GM23338 (cell line): ENCODE results near the gene RFXANK. TPM values are rescaled to one million over a fixed set of nuclear protein-coding genes. Genes with fewer than 3 reads are reported as not detected.

Experiments used
- ATAC-seq: fragments of 200-7000 bp; cut with Tn5 transposase; 3 replicates; pipeline ENCODE4 v1.9.1; 2020
- DNase-seq: peaks from one replicate; pipeline ENCODE4 v3.0.0-alpha.2; 2015; ENCODE audit warnings: low spot score
- H2AFZ ChIP-seq: fragments of 200-600 bp; sonication (generic); 2 replicates; pipeline ENCODE4 v1.8.0; 2016; ENCODE audit warnings: antibody characterized with exemption, mild to moderate bottlenecking, moderate library complexity
- H3F3A ChIP-seq: fragments of 200-600 bp; sonication (generic); replicated peaks from 2 replicates; pipeline ENCODE4 v1.8.0; 2017; ENCODE audit warnings: antibody characterized with exemption, mixed run types, low read depth
- H3K27ac ChIP-seq: fragments of 200-600 bp; sonication (generic); 2 replicates; pipeline ENCODE4 v1.6.1; 2016; ENCODE audit warnings: low read depth
- H3K27me3 ChIP-seq: fragments of 200-600 bp; sonication (generic); 2 replicates; pipeline ENCODE4 v1.8.0; 2016; ENCODE audit warnings: mild to moderate bottlenecking, mixed run types, moderate library complexity; ENCODE audit not compliant: insufficient read depth
- H3K36me3 ChIP-seq: fragments of 200-600 bp; sonication (generic); 2 replicates; pipeline ENCODE4 v1.8.0; 2016; ENCODE audit warnings: mild to moderate bottlenecking; ENCODE audit not compliant: insufficient read depth
- H3K4me1 ChIP-seq: fragments of 200-600 bp; sonication (generic); 2 replicates; pipeline ENCODE4 v1.8.0; 2016; ENCODE audit warnings: mild to moderate bottlenecking, moderate library complexity; ENCODE audit not compliant: insufficient read depth
- H3K4me2 ChIP-seq: fragments of 200-600 bp; sonication (generic); 2 replicates; pipeline ENCODE4 v1.7.1; 2017; ENCODE audit warnings: mixed run types
- H3K4me3 ChIP-seq: fragments of 200-600 bp; sonication (generic); 2 replicates; pipeline ENCODE4 v1.6.1; 2016; ENCODE audit warnings: mixed run types
- H3K79me2 ChIP-seq: fragments of 200-600 bp; sonication (generic); replicated peaks from 2 replicates; pipeline ENCODE4 v1.8.0; 2017; ENCODE audit warnings: mild to moderate bottlenecking; ENCODE audit not compliant: insufficient read depth
- H3K9me2 ChIP-seq: fragments of 200-600 bp; sonication (generic); 2 replicates; pipeline ENCODE4 v1.8.0; 2017; ENCODE audit not compliant: insufficient read depth
- H4K20me1 ChIP-seq: fragments of 200-600 bp; sonication (generic); replicated peaks from 2 replicates; pipeline ENCODE4 v1.8.0; 2017; ENCODE audit warnings: mild to moderate bottlenecking; ENCODE audit not compliant: insufficient read depth
- H3K27ac Mint-ChIP-seq: 2 replicates; pipeline ENCODE4 v1.8.0; 2020; ENCODE audit warnings: inconsistent platforms, mild to moderate bottlenecking, moderate library complexity, mixed read lengths
- H3K27me3 Mint-ChIP-seq: 3 replicates; pipeline ENCODE4 v1.8.0; 2022; ENCODE audit warnings: low read depth, mild to moderate bottlenecking, moderate library complexity, mixed read lengths, inconsistent platforms; ENCODE audit not compliant: insufficient read depth, poor library complexity
- H3K36me3 Mint-ChIP-seq: 3 replicates; pipeline ENCODE4 v1.8.0; 2021; ENCODE audit warnings: low read depth, mild to moderate bottlenecking, inconsistent platforms, moderate library complexity, mixed read lengths
- H3K4me1 Mint-ChIP-seq: 3 replicates; pipeline ENCODE4 v1.8.0; 2020; ENCODE audit warnings: mild to moderate bottlenecking, inconsistent platforms, mixed read lengths
- H3K4me3 Mint-ChIP-seq: 3 replicates; pipeline ENCODE4 v1.8.0; 2021; ENCODE audit warnings: moderate library complexity, mild to moderate bottlenecking, inconsistent platforms, mixed read lengths
- H3K9me3 Mint-ChIP-seq: 3 replicates; pipeline ENCODE4 v1.8.0; 2020; ENCODE audit warnings: moderate library complexity, mild to moderate bottlenecking, inconsistent platforms, mixed read lengths
- CREB1 ChIP-seq: fragments of 250-450 bp; sonication (Bioruptor Pico); IDR thresholded peaks from 2 replicates; pipeline ENCODE4 v1.5.0; 2020; ENCODE audit warnings: low read depth, mild to moderate bottlenecking, moderate library complexity
- CTCF ChIP-seq, 2 experiments: fragments of 200-600 bp in 1 of 2; sonication (generic) in 1 of 2; conservative IDR thresholded peaks; 2 replicates each; pipeline versions ENCODE4 v1.5.1 to v1.6.1; 2016 to 2017; ENCODE audit warnings: antibody characterized with exemption in 2 of 2, low read depth in 2 of 2, mild to moderate bottlenecking in 2 of 2, moderate library complexity in 1 of 2
- EZH2 ChIP-seq: fragments of 200-600 bp; sonication (generic); IDR thresholded peaks from one replicate; pipeline ENCODE4 v1.8.0; 2017; ENCODE audit warnings: antibody characterized with exemption, mild to moderate bottlenecking, low read depth; ENCODE audit not compliant: unreplicated experiment
- EZH2phosphoT487 ChIP-seq: fragments of 200-600 bp; sonication (generic); IDR thresholded peaks from one replicate; pipeline ENCODE4 v1.8.1; 2018; ENCODE audit warnings: antibody characterized with exemption; ENCODE audit not compliant: unreplicated experiment
- JUNB ChIP-seq: IDR thresholded peaks from one replicate; pipeline ENCODE4 v1.6.1; 2016; ENCODE audit warnings: antibody characterized with exemption; ENCODE audit not compliant: unreplicated experiment
- NANOG ChIP-seq: IDR thresholded peaks from 2 replicates; pipeline ENCODE4 v1.6.1; 2016; ENCODE audit warnings: antibody characterized with exemption, borderline replicate concordance
- POLR2AphosphoS5 ChIP-seq: IDR thresholded peaks from 2 replicates; pipeline ENCODE4 v1.6.1; 2016; ENCODE audit warnings: antibody characterized with exemption, low read depth
- REST ChIP-seq: IDR thresholded peaks from one replicate; pipeline ENCODE4 v1.6.1; 2018; ENCODE audit warnings: antibody characterized with exemption; ENCODE audit not compliant: unreplicated experiment
- STAT1 ChIP-seq: IDR thresholded peaks from one replicate; pipeline ENCODE4 v1.6.1; 2016; ENCODE audit warnings: antibody characterized with exemption; ENCODE audit not compliant: unreplicated experiment
- ZNF114 ChIP-seq: fragments of 250-450 bp; sonication (Bioruptor Pico); IDR thresholded peaks from 2 replicates; pipeline ENCODE4 v1.5.0; 2020; ENCODE audit warnings: mild to moderate bottlenecking, moderate library complexity
- polyA plus RNA-seq: library from polyadenylated mRNA; unstranded; fragments of >200 nt; fragmentation: Nextera tagmentation; extraction: Ambion mirVana; gene quantifications from 2 replicates; pipeline ENCODE4 v1.2.1, GENCODE V29; 2016
- total RNA-seq: library from RNA; depleted of rRNA; stranded (reverse); fragments of >200 nt; shearing (Covaris generic); gene quantifications from 2 replicates; pipeline ENCODE4 v1.2.3, GENCODE V29; 2014
- TF ChIP-seq, protein P1 (sequence below): IDR thresholded peaks from 2 replicates; pipeline ENCODE4 v1.6.1; 2016; ENCODE audit warnings: antibody characterized with exemption
- TF ChIP-seq, protein P2 (sequence below): fragments of 250-450 bp; sonication (Bioruptor Pico); IDR thresholded peaks from 2 replicates; pipeline ENCODE4 v1.5.0; 2020; ENCODE audit warnings: mild to moderate bottlenecking, moderate library complexity

RFXANK gene
- total and polyA plus RNA-seq, 2 experiments from 2014 or later, result 54.3 to 124 TPM

- DNase-seq (no peak), ATAC-seq (no peak)
- no peak overlapping the region for H3K4me3 Mint-ChIP-seq
- no peaks in the 10 kb centered on the region for H3K79me2 ChIP-seq
- TF ChIP-seq POLR2AphosphoS5 (no peak), JUNB (no peak), CTCF (conservative IDR thresholded peaks at IDR 0.05; ENCODE audit: low read depth in 2 of 2) (no peak), EZH2 (no peak), NANOG (no peak), EZH2phosphoT487 (no peak), REST (no peak), STAT1 (no peak), CREB1 (no peak), ZNF114 (CRISPR knock-in tag) (no peak)
- TF ChIP-seq, protein P1, sequence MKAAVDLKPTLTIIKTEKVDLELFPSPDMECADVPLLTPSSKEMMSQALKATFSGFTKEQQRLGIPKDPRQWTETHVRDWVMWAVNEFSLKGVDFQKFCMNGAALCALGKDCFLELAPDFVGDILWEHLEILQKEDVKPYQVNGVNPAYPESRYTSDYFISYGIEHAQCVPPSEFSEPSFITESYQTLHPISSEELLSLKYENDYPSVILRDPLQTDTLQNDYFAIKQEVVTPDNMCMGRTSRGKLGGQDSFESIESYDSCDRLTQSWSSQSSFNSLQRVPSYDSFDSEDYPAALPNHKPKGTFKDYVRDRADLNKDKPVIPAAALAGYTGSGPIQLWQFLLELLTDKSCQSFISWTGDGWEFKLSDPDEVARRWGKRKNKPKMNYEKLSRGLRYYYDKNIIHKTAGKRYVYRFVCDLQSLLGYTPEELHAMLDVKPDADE, result no peak
- TF ChIP-seq, protein P2, sequence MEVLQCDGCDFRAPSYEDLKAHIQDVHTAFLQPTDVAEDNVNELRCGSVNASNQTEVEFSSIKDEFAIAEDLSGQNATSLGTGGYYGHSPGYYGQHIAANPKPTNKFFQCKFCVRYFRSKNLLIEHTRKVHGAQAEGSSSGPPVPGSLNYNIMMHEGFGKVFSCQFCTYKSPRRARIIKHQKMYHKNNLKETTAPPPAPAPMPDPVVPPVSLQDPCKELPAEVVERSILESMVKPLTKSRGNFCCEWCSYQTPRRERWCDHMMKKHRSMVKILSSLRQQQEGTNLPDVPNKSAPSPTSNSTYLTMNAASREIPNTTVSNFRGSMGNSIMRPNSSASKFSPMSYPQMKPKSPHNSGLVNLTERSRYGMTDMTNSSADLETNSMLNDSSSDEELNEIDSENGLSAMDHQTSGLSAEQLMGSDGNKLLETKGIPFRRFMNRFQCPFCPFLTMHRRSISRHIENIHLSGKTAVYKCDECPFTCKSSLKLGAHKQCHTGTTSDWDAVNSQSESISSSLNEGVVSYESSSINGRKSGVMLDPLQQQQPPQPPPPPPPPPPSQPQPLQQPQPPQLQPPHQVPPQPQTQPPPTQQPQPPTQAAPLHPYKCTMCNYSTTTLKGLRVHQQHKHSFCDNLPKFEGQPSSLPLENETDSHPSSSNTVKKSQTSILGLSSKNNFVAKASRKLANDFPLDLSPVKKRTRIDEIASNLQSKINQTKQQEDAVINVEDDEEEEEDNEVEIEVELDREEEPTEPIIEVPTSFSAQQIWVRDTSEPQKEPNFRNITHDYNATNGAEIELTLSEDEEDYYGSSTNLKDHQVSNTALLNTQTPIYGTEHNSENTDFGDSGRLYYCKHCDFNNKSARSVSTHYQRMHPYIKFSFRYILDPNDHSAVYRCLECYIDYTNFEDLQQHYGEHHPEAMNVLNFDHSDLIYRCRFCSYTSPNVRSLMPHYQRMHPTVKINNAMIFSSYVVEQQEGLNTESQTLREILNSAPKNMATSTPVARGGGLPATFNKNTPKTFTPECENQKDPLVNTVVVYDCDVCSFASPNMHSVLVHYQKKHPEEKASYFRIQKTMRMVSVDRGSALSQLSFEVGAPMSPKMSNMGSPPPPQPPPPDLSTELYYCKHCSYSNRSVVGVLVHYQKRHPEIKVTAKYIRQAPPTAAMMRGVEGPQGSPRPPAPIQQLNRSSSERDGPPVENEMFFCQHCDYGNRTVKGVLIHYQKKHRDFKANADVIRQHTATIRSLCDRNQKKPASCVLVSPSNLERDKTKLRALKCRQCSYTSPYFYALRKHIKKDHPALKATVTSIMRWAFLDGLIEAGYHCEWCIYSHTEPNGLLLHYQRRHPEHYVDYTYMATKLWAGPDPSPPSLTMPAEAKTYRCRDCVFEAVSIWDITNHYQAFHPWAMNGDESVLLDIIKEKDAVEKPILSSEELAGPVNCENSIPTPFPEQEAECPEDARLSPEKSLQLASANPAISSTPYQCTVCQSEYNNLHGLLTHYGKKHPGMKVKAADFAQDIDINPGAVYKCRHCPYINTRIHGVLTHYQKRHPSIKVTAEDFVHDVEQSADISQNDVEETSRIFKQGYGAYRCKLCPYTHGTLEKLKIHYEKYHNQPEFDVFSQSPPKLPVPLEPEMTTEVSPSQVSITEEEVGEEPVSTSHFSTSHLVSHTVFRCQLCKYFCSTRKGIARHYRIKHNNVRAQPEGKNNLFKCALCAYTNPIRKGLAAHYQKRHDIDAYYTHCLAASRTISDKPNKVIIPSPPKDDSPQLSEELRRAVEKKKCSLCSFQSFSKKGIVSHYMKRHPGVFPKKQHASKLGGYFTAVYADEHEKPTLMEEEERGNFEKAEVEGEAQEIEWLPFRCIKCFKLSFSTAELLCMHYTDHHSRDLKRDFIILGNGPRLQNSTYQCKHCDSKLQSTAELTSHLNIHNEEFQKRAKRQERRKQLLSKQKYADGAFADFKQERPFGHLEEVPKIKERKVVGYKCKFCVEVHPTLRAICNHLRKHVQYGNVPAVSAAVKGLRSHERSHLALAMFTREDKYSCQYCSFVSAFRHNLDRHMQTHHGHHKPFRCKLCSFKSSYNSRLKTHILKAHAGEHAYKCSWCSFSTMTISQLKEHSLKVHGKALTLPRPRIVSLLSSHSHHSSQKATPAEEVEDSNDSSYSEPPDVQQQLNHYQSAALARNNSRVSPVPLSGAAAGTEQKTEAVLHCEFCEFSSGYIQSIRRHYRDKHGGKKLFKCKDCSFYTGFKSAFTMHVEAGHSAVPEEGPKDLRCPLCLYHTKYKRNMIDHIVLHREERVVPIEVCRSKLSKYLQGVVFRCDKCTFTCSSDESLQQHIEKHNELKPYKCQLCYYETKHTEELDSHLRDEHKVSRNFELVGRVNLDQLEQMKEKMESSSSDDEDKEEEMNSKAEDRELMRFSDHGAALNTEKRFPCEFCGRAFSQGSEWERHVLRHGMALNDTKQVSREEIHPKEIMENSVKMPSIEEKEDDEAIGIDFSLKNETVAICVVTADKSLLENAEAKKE (CRISPR knock-in tag), result no peak
- H3K4me3 ChIP-seq, result no peak overlapping the region
- peaks cover 6% of the 10 kb centered on the region; the same call in 1 of the 2 replicates for H3F3A ChIP-seq
- H3K27ac Mint-ChIP-seq, result no peak overlapping the region
- no peaks in the 10 kb centered on the region for H3K4me1 ChIP-seq
- no peaks in the 10 kb centered on the region for H3K27me3 ChIP-seq
- no peak overlapping the region for H2AFZ ChIP-seq
- H3K9me2 ChIP-seq, result no peaks in the 10 kb centered on the region
- H3K9me3 Mint-ChIP-seq, result no peaks in the 10 kb centered on the region; the same call in 2 of the 3 replicates
- H3K4me2 ChIP-seq, result no peak overlapping the region
- H3K36me3 Mint-ChIP-seq, result peaks cover 3% of the 10 kb centered on the region; the same call in 1 of the 3 replicates
- H3K36me3 ChIP-seq, result no peaks in the 10 kb centered on the region
- H3K4me1 Mint-ChIP-seq, result peaks cover 3% of the 10 kb centered on the region; the same call in 2 of the 3 replicates
- H3K27me3 Mint-ChIP-seq, result peaks cover 37% of the 10 kb centered on the region
- H3K27ac ChIP-seq, result no peak overlapping the region
- no peaks in the 10 kb centered on the region for H4K20me1 ChIP-seq
Measured at GRCh38 chr19:19142347-19142746, 49.7 kb upstream of the RFXANK start.
